ENCODE results near the gene KCNG2. TPM values are rescaled to one million over a fixed set of nuclear protein-coding genes. Genes with fewer than 3 reads are reported as not detected.

Gene KCNG2
- total RNA-seq, 2 experiments from 2014 or later: not detected

GRCh38 chr18:79818036-79818435 lies 20.3 kb downstream of the KCNG2 start:
- Mint-ChIP-seq H3K4me1 (peaks cover 5% of the 10 kb centered on the region), H3K9me3 (no peaks in the 10 kb centered on the region), H3K27me3 (peaks cover 19% of the 10 kb centered on the region), H3K4me3 (no peak overlapping the region), H3K27ac (no peak overlapping the region), H3K36me3 (no peaks in the 10 kb centered on the region)
- DNase-seq (no peak), ATAC-seq (ENCODE audit: low read depth) (no peak)
- POLR2A ChIA-PET: no interaction called here

- DNase-seq: no peak
- Mint-ChIP-seq H3K4me1 (peaks cover 5% of the 10 kb centered on the region), H3K27me3 (peaks cover 13% of the 10 kb centered on the region), H3K9me3 (no peaks in the 10 kb centered on the region), H3K4me3 (no peak overlapping the region), H3K36me3 (no peaks in the 10 kb centered on the region), H3K27ac (no peak overlapping the region)
- ATAC-seq (ENCODE audit: low read depth): no peak
- POLR2A ChIA-PET: no interaction called here
Measured at GRCh38 chr18:79818631-79819030, 20.9 kb downstream of the KCNG2 start.

GRCh38 chr18:79819064-79819967 lies 21.6 kb downstream of the KCNG2 start:
- DNase-seq: no peak
- Mint-ChIP-seq H3K27ac (no peak overlapping the region), H3K36me3 (no peaks in the 10 kb centered on the region), H3K4me3 (no peak overlapping the region), H3K4me1 (peaks cover 5% of the 10 kb centered on the region), H3K27me3 (peaks cover 15% of the 10 kb centered on the region), H3K9me3 (no peaks in the 10 kb centered on the region)
- no peak for ATAC-seq (ENCODE audit: low read depth)
- POLR2A ChIA-PET: no interaction called here

GRCh38 chr18:79819968-79820351 lies 22.2 kb downstream of the KCNG2 start:
- H3K27me3 Mint-ChIP-seq: peaks cover 15% of the 10 kb centered on the region
- POLR2A ChIA-PET: no interaction called here
- H3K9me3 Mint-ChIP-seq: no peaks in the 10 kb centered on the region
- no peak overlapping the region for H3K4me3 Mint-ChIP-seq
- no peaks in the 10 kb centered on the region for H3K36me3 Mint-ChIP-seq
- ATAC-seq (ENCODE audit: low read depth) (no peak), DNase-seq (no peak)
- no peak overlapping the region for H3K27ac Mint-ChIP-seq
- peaks cover 5% of the 10 kb centered on the region for H3K4me1 Mint-ChIP-seq

GRCh38 chr18:79823120-79823519 lies 25.4 kb downstream of the KCNG2 start:
- H3K4me3 Mint-ChIP-seq: no peak overlapping the region

GRCh38 chr18:79825913-79826312 lies 28.2 kb downstream of the KCNG2 start:
- H3K9me3 Mint-ChIP-seq: no peaks in the 10 kb centered on the region
- no peak for ATAC-seq (ENCODE audit: low read depth)
- POLR2A ChIA-PET: no interaction called here

More at GRCh38 chr18:79823120-79823519, 25.4 kb downstream of the KCNG2 start:
- no peaks in the 10 kb centered on the region for H3K9me3 Mint-ChIP-seq
- no peak for ATAC-seq (ENCODE audit: low read depth)
- H3K4me1 Mint-ChIP-seq: peaks cover 5% of the 10 kb centered on the region
- no peak for DNase-seq
- H3K27ac Mint-ChIP-seq: no peak overlapping the region
- peaks cover 13% of the 10 kb centered on the region for H3K27me3 Mint-ChIP-seq
- no peaks in the 10 kb centered on the region for H3K36me3 Mint-ChIP-seq
- POLR2A ChIA-PET: no interaction called here

GRCh38 chr18:79826966-79827365 lies 29.2 kb downstream of the KCNG2 start:
- ATAC-seq (ENCODE audit: low read depth): no peak

More at GRCh38 chr18:79825913-79826312, 28.2 kb downstream of the KCNG2 start:
- Mint-ChIP-seq H3K27me3 (peaks cover 3% of the 10 kb centered on the region), H3K36me3 (no peaks in the 10 kb centered on the region), H3K27ac (no peak overlapping the region), H3K4me3 (no peak overlapping the region), H3K4me1 (no peaks in the 10 kb centered on the region)
- DNase-seq: no peak

GRCh38 chr18:79828258-79828657 lies 30.5 kb downstream of the KCNG2 start:
- no peak for ATAC-seq (ENCODE audit: low read depth)
- H3K36me3 Mint-ChIP-seq: no peaks in the 10 kb centered on the region
- H3K27ac Mint-ChIP-seq: no peak overlapping the region
- no peaks in the 10 kb centered on the region for H3K4me1 Mint-ChIP-seq
- DNase-seq: no peak
- no peak overlapping the region for H3K4me3 Mint-ChIP-seq
- POLR2A ChIA-PET: no interaction called here
- peaks cover 2% of the 10 kb centered on the region for H3K27me3 Mint-ChIP-seq
- H3K9me3 Mint-ChIP-seq: no peaks in the 10 kb centered on the region

More at GRCh38 chr18:79826966-79827365, 29.2 kb downstream of the KCNG2 start:
- H3K27ac Mint-ChIP-seq: no peak overlapping the region
- peaks cover 2% of the 10 kb centered on the region for H3K27me3 Mint-ChIP-seq
- no peaks in the 10 kb centered on the region for H3K36me3 Mint-ChIP-seq
- no peaks in the 10 kb centered on the region for H3K4me1 Mint-ChIP-seq
- no peak overlapping the region for H3K4me3 Mint-ChIP-seq
- no peaks in the 10 kb centered on the region for H3K9me3 Mint-ChIP-seq
- DNase-seq: no peak
- POLR2A ChIA-PET: no interaction called here

- Mint-ChIP-seq H3K36me3 (no peaks in the 10 kb centered on the region), H3K4me1 (no peaks in the 10 kb centered on the region), H3K4me3 (no peak overlapping the region), H3K27me3 (no peaks in the 10 kb centered on the region), H3K9me3 (no peaks in the 10 kb centered on the region), H3K27ac (no peak overlapping the region)
- no peak for DNase-seq
- no peak for ATAC-seq (ENCODE audit: low read depth)
- POLR2A ChIA-PET: no interaction called here
Measured at GRCh38 chr18:79829136-79829854, 31.6 kb downstream of the KCNG2 start.

GRCh38 chr18:79832169-79832568 lies 34.4 kb downstream of the KCNG2 start:
- Mint-ChIP-seq H3K9me3 (no peaks in the 10 kb centered on the region), H3K4me3 (no peak overlapping the region), H3K36me3 (no peaks in the 10 kb centered on the region), H3K4me1 (no peaks in the 10 kb centered on the region), H3K27me3 (peaks cover 11% of the 10 kb centered on the region), H3K27ac (peak overlapping the region; percentile 54)
- DNase-seq (no peak), ATAC-seq (ENCODE audit: low read depth) (no peak)
- POLR2A ChIA-PET: no interaction called here

- H3K27ac Mint-ChIP-seq: no peak overlapping the region
- no peak overlapping the region for H3K4me3 Mint-ChIP-seq
- peaks cover 18% of the 10 kb centered on the region for H3K27me3 Mint-ChIP-seq
- no peaks in the 10 kb centered on the region for H3K36me3 Mint-ChIP-seq
- no peaks in the 10 kb centered on the region for H3K4me1 Mint-ChIP-seq
- DNase-seq (no peak), ATAC-seq (ENCODE audit: low read depth) (no peak)
- no peaks in the 10 kb centered on the region for H3K9me3 Mint-ChIP-seq
- POLR2A ChIA-PET: interaction anchor here (0.8 kb wide), 1 partner anchor 10 kb away, joined by 3 read pairs; no protein-coding TSS in a partner anchor
Measured at GRCh38 chr18:79834834-79835233, 37.1 kb downstream of the KCNG2 start.

GRCh38 chr18:79841936-79842335 lies 44.2 kb downstream of the KCNG2 start:
- Mint-ChIP-seq H3K9me3 (peaks cover 1% of the 10 kb centered on the region), H3K27me3 (peaks cover 14% of the 10 kb centered on the region)
- DNase-seq: no peak

GRCh38 chr18:79844999-79845563 lies 47.3 kb downstream of the KCNG2 start:
- Mint-ChIP-seq H3K27me3 (peaks cover 4% of the 10 kb centered on the region), H3K9me3 (peaks cover 1% of the 10 kb centered on the region), H3K27ac (no peak overlapping the region), H3K36me3 (no peaks in the 10 kb centered on the region), H3K4me1 (no peaks in the 10 kb centered on the region), H3K4me3 (no peak overlapping the region)
- POLR2A ChIA-PET: no interaction called here
- DNase-seq (no peak), ATAC-seq (ENCODE audit: low read depth) (no peak)

More at GRCh38 chr18:79841936-79842335, 44.2 kb downstream of the KCNG2 start:
- H3K4me1 Mint-ChIP-seq: no peaks in the 10 kb centered on the region
- no peaks in the 10 kb centered on the region for H3K36me3 Mint-ChIP-seq
- ATAC-seq (ENCODE audit: low read depth): no peak
- POLR2A ChIA-PET: no interaction called here
- H3K4me3 Mint-ChIP-seq: no peak overlapping the region
- H3K27ac Mint-ChIP-seq: no peak overlapping the region

Data from activated naive CD8-positive, alpha-beta T cell treated with anti-CD3 and anti-CD28 coated beads, Interleukin-2, amount 10 ng/mL, durations not matched to agents 7 days and 5 days (primary cell).